Tibial nerve (tissue), 4 donors: ENCODE results near the gene SLC16A2.

Source experiments
- CTCF ChIP-seq, 5 experiments: fragments of 200-600 bp in 3 of 5; fragments of 450-650 bp in 2 of 5; sonication (generic) in 3 of 5; IDR thresholded peaks; one replicate each; pipeline ENCODE4 v1.5.1; 2016 to 2019; ENCODE audit warnings: antibody characterized with exemption in 5 of 5, mild to moderate bottlenecking in 3 of 5, moderate library complexity in 2 of 5
- EP300 ChIP-seq, 2 donors: sonication (generic); formaldehyde crosslinking; IDR thresholded peaks; one replicate each; pipeline ENCODE4 v1.6.1; 2017; ENCODE audit warnings: antibody characterized with exemption in 2 of 2, mild to moderate bottlenecking in 1 of 2
- POLR2A ChIP-seq, 2 donors: fragments of 450-650 bp; IDR thresholded peaks; one replicate each; pipeline ENCODE4 v1.6.1; 2017; ENCODE audit warnings: antibody characterized with exemption in 2 of 2, mild to moderate bottlenecking in 2 of 2, moderate library complexity in 2 of 2

- TF ChIP-seq EP300 (IDR thresholded peaks at IDR 0.05) (no peak), CTCF (IDR thresholded peaks at IDR 0.05) (no peak), POLR2A (IDR thresholded peaks at IDR 0.05) (no peak)
Observed at GRCh38 chrX:74421740-74422352, 553 bp downstream of the SLC16A2 start.
